22Rv1 (cell line): ENCODE data around the gene SLC1A1.
A peak's percentile ranks its signal among the peaks of the same experiment; 100 is the strongest.
"Not testable (repeated sequence)": the region's sequence is repeated elsewhere in the genome, so short reads cannot be mapped to it uniquely, and the experiment has no call there.

Experiments used
- H3K27ac ChIP-seq: fragments of 450-650 bp; 2 replicates; pipeline ENCODE4 v1.5.1; 2017
- CTCF ChIP-seq: fragments of 450-650 bp; IDR thresholded peaks from 2 replicates; pipeline ENCODE4 v1.5.1; 2017; ENCODE audit warnings: mild to moderate bottlenecking
- ZFX ChIP-seq: fragments of 450-650 bp; IDR thresholded peaks from 2 replicates; pipeline ENCODE4 v1.6.1; 2017; ENCODE audit warnings: antibody characterized with exemption, borderline replicate concordance

SLC1A1 gene

GRCh38 chr9:4537581-4537980, 47.3 kb downstream of the SLC1A1 start:
- no peak for TF ChIP-seq ZFX
- no peak for TF ChIP-seq CTCF
- peak overlapping the region; percentile 4; the same call in 1 of the 2 replicates for H3K27ac ChIP-seq

DNA sequence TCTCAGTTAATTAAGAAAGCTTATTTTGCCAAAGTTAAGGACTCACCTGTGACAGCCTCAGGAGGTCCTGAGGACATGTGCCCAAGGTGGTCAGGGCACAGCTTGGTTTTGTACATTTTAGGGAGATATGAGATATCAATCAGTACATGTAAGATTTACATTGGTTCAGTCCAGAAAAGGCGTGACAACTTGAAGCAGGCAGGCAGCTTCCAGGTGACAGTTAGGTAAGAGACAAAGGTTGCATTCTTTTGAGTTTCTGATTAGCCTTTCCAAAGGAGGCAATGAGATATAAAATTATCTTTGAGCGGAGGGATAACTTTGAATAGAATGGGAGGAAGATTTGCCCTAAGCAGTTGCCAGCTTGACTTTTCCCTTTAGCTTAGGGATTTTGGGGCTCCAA, 47.8 kb downstream of the SLC1A1 start:
- H3K27ac ChIP-seq, result peak overlapping the region; percentile 4; the same call in 1 of the 2 replicates
- TF ChIP-seq ZFX (no peak), CTCF (no peak)

DNA sequence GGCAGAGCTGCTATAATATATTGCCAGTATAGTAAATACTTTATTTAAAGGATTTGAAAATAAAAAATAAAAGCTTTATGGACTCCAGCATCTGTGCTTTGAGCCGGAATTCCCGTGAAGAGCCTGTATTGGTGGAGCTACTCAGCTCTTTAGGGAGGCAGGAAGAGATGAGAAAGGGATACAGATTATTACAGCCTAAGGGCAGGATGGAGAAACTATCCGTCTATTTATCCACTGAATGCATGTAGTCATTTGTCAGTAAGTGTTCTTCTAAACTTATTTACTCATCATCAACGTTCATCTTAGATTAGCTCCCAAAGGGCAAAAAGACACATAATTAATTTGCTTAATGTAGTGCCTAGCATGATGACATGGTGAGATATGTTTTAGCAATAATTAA, 48.4 kb downstream of the SLC1A1 start:
- H3K27ac ChIP-seq, result peak overlapping the region; percentile 7; the same call in 1 of the 2 replicates
- TF ChIP-seq ZFX (no peak), CTCF (no peak)

DNA sequence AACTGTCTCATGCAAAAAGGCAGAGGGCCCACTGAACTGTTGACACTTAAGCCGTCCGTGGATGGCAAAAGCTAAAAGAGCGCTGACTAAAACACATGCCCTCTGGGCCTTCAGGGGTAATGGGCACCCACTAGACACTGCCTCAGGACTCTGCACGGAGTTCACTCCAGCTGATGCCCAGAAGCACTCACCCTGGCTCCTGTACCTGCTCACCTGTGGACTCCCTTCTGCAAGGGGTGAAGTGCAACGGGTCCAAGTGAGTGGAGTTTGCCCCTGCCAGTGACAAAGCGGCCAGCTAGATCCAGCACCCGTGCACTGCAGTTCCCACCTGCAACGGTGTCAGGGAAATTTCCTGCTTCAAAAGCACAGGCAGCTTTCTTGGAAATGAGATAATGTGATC, 50.2 kb downstream of the SLC1A1 start:
- H3K27ac ChIP-seq, result no peak overlapping the region

DNA sequence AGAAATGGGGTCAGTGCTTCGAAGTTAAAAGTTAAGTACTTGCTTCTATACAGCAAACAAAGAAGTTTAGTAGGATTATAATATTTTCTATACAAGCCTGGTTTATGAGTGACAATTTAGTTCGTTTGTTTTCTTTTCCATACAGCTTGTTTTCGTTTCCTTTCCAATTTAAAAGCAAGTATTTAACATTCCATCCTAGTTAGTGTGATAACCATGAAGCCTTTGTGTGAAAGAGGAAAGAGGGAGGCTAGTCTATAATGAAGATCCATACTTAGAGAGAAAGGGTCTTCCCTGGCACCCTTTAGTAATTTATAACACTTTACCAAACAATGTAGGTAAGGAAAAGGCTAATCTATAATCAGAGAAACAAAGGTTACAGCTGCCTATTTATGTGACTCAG, 51.0 kb downstream of the SLC1A1 start:
- TF ChIP-seq ZFX, result no peak
- TF ChIP-seq CTCF, result no peak
- H3K27ac ChIP-seq, result no peak overlapping the region

More for the DNA sequence above, 50.2 kb downstream of the SLC1A1 start:
- TF ChIP-seq ZFX (no peak), CTCF (no peak)

DNA sequence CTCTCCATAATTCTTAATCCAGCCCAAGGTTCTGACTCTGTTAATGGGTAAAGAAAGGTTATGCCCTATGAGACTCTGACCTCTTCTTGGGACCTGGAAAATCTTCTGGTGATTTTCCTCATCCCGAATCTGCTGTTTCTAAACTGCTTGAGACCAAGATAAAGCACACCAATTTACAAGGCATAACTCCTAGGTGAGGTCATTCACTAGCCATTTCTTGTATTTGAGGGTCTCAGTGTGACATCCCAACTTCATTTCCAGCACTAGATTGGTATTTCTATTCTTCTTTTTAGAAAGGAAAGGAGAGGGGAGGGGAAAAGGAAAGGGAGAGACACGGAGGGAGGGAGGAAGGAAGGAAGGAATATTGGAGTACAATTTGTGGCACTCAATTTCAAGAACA, 51.6 kb downstream of the SLC1A1 start:
- no peak for TF ChIP-seq CTCF
- no peak for TF ChIP-seq ZFX
- H3K27ac ChIP-seq, result no peak overlapping the region

GRCh38 chr9:4544714-4545113, 54.4 kb downstream of the SLC1A1 start:
- H3K27ac ChIP-seq, result not testable (repeated sequence)

DNA sequence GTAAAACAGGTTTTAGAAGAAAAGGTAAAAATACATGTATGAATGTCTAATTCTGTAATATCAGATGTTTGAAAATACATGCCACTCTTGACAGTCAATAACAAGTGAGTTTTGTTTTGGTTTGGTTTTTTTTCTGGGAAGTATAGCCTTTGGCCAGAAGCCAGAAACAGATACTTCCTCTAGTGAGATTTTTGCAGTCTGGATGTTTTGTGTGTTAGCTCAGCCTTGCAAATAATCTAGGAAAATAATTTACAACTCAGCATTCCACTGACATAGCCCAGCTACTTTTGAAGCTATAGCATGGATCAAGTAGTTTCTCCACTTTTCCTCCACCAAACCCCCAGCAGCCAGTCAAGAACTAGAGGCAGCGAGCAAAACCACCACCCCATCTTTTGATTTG, 56.7 kb downstream of the SLC1A1 start:
- TF ChIP-seq CTCF (no peak), ZFX (no peak)
- H3K27ac ChIP-seq, result no peak overlapping the region
